HL-60 (cell line): ENCODE measurements around the gene MYRIP.

Experiments used
- CTCF ChIP-seq: IDR thresholded peaks from one replicate; pipeline ENCODE4 v1.5.1; 2011; ENCODE audit warnings: low read length, control low read depth, inconsistent platforms; ENCODE audit not compliant: insufficient read depth
- POLR2AphosphoS5 ChIP-seq: IDR thresholded peaks from 2 replicates; pipeline ENCODE4 v1.6.1; 2012; ENCODE audit warnings: low read depth

DNA sequence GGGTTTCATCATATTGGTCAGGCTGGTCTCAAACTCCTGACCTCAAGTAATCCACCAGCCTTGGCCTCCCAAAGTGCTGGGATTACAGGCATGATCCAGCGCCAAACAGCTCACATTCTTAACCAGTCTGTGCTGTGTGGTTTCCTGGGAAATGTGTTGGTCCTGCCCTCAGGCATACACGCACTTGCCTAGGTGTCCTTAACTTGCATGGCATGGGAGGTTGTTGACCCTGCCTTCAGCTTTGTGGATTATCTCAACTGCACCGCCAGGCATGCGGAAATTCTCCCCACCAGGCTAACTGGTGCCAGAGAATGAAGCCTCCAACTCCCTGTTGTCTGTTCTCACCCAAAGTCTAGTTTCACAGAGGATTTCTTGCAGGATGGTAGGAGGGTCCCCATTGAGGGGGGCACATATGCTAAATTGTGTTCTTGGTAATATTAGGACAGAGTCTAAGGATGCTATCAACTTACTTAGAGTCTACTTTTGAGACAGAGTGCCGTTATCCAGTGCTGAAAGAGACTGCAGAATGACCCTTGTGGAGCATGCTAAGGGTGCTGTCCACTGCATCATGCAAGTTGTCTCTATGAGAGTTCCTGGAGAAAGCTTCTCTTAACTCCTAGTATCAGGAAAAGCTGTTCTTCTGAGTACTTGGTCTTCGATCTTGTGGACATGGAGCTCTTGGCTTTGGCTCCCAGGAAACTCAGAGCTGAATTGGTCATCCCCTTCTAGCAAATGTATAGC is 438.5 kb downstream of the MYRIP start:
- no peak for TF ChIP-seq CTCF
- TF ChIP-seq POLR2AphosphoS5 = no peak
